ENCODE results near the gene MSANTD1.

MSANTD1 gene

GRCh38 chr4:3290889-3291321 is 41.9 kb downstream of the MSANTD1 start:
- no peak for TF ChIP-seq TOX (CRISPR knock-in tag; IDR thresholded peaks at IDR 0.05; ENCODE audit: borderline replicate concordance)
- ATAC-seq: no peak

DNA sequence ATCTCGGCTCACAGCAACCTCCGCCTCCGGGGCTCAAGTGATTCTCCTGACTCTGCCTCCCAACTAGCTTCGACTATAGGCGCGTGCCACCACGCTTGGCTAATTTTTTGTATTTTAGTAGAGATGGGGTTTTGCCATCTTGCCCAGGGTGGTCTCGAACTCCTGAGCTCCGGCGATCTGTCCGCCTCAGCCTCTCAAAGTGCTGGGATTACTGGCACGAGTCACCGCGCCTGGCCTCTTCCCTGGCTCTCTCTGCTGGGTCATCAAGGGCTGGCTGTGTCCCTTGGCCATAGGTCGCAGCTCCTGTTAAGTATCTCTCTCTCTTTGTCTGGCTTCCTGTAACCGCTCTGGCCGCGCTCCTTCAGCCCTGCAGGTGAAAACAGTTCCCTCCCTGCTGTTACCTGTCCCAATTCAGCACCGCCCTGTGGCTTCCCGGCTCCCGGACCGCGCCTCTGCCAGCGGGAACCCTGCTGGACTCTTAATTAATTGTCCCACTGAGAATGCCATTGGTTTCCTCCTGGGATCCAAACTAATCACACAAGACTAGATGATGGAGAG is 42.5 kb downstream of the MSANTD1 start:
- TF ChIP-seq GLIS3 (CRISPR knock-in tag; IDR thresholded peaks at IDR 0.05): no peak
- TF ChIP-seq ZC3H10 (CRISPR knock-in tag; IDR thresholded peaks at IDR 0.05): no peak
- TF ChIP-seq ZNF565 (CRISPR knock-in tag; conservative IDR thresholded peaks at IDR 0.05; ENCODE audit: low read depth): no peak
- TF ChIP-seq, protein P1, sequence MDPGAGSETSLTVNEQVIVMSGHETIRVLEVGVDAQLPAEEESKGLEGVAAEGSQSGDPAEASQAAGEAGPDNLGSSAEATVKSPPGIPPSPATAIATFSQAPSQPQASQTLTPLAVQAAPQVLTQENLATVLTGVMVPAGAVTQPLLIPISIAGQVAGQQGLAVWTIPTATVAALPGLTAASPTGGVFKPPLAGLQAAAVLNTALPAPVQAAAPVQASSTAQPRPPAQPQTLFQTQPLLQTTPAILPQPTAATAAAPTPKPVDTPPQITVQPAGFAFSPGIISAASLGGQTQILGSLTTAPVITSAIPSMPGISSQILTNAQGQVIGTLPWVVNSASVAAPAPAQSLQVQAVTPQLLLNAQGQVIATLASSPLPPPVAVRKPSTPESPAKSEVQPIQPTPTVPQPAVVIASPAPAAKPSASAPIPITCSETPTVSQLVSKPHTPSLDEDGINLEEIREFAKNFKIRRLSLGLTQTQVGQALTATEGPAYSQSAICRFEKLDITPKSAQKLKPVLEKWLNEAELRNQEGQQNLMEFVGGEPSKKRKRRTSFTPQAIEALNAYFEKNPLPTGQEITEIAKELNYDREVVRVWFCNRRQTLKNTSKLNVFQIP (CRISPR knock-in tag; IDR thresholded peaks at IDR 0.05; ENCODE audit: borderline replicate concordance, low read depth): no peak
- no peak for TF ChIP-seq ESRRG (CRISPR knock-in tag; IDR thresholded peaks at IDR 0.05)
- no peak for TF ChIP-seq ZFP3 (CRISPR knock-in tag; IDR thresholded peaks at IDR 0.05)
- TF ChIP-seq RARB (CRISPR knock-in tag; IDR thresholded peaks at IDR 0.05): no peak
- TF ChIP-seq ZNF8 (CRISPR knock-in tag; IDR thresholded peaks at IDR 0.05): no peak
- no peak for TF ChIP-seq ZNF70 (CRISPR knock-in tag; IDR thresholded peaks at IDR 0.05)
- TF ChIP-seq CSDC2 (CRISPR knock-in tag; IDR thresholded peaks at IDR 0.05): no peak
- no peak for TF ChIP-seq TSHZ2 (CRISPR knock-in tag; IDR thresholded peaks at IDR 0.05)
- TF ChIP-seq BACH2 (CRISPR knock-in tag; IDR thresholded peaks at IDR 0.05; ENCODE audit: borderline replicate concordance): no peak
- TF ChIP-seq, protein P2, sequence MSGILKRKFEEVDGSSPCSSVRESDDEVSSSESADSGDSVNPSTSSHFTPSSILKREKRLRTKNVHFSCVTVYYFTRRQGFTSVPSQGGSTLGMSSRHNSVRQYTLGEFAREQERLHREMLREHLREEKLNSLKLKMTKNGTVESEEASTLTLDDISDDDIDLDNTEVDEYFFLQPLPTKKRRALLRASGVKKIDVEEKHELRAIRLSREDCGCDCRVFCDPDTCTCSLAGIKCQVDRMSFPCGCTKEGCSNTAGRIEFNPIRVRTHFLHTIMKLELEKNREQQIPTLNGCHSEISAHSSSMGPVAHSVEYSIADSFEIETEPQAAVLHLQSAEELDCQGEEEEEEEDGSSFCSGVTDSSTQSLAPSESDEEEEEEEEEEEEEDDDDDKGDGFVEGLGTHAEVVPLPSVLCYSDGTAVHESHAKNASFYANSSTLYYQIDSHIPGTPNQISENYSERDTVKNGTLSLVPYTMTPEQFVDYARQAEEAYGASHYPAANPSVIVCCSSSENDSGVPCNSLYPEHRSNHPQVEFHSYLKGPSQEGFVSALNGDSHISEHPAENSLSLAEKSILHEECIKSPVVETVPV (CRISPR knock-in tag; IDR thresholded peaks at IDR 0.05): no peak
- no peak for TF ChIP-seq PATZ1 (CRISPR knock-in tag; IDR thresholded peaks at IDR 0.05; ENCODE audit: borderline replicate concordance)
- no peak for TF ChIP-seq ISL1 (CRISPR knock-in tag; IDR thresholded peaks at IDR 0.05)
- no peak for TF ChIP-seq ZFP30 (CRISPR knock-in tag; IDR thresholded peaks at IDR 0.05)
- no peak for TF ChIP-seq OSR1 (CRISPR knock-in tag; IDR thresholded peaks at IDR 0.05)
- TF ChIP-seq ARNTL (CRISPR knock-in tag; IDR thresholded peaks at IDR 0.05; ENCODE audit: borderline replicate concordance, low read depth): no peak
- no peak for TF ChIP-seq SNAI2 (CRISPR knock-in tag; IDR thresholded peaks at IDR 0.05)
- ATAC-seq: no peak; the same call in 1 of the 3 replicates

DNA sequence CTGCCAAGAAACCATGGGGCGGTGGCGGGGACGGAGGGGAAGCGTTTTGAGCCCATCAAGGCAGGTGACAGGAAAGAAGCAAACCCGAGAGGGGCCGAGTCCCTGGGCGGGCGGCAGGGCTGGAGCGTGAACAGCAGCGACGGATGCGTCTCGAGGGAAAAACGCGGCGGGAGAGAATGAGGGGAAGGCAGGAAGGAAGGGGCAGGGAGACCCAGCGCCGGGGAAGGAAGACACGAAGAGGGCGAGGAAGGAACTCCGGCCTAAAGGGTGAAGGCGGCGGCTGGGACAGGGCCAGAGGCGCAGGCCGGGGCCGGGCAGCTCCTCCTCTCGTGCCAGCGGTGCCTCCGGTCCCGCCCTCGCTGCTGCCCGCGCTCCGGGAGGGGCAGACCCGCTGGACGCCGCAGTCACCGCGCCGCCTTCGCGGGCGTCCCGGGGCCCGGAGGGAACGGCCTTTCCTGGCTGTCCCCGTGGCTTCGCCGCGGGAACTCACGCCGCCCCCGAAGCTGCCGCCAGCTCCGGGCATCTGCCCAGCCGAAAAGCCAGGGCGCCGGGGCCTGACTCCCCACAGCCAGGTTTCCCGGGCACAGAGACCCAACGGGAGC is 43.1 kb downstream of the MSANTD1 start:
- ATAC-seq: peak; percentile 84
- no peak for TF ChIP-seq SNAI2 (CRISPR knock-in tag; IDR thresholded peaks at IDR 0.05)
- TF ChIP-seq, protein P3, sequence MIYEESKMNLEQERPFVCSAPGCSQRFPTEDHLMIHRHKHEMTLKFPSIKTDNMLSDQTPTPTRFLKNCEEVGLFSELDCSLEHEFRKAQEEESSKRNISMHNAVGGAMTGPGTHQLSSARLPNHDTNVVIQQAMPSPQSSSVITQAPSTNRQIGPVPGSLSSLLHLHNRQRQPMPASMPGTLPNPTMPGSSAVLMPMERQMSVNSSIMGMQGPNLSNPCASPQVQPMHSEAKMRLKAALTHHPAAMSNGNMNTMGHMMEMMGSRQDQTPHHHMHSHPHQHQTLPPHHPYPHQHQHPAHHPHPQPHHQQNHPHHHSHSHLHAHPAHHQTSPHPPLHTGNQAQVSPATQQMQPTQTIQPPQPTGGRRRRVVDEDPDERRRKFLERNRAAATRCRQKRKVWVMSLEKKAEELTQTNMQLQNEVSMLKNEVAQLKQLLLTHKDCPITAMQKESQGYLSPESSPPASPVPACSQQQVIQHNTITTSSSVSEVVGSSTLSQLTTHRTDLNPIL (CRISPR knock-in tag; IDR thresholded peaks at IDR 0.05; ENCODE audit: low read depth): no peak
- TF ChIP-seq, protein P2 (CRISPR knock-in tag; IDR thresholded peaks at IDR 0.05): no peak
- TF ChIP-seq PATZ1 (CRISPR knock-in tag; IDR thresholded peaks at IDR 0.05; ENCODE audit: borderline replicate concordance): no peak
- TF ChIP-seq ISL1 (CRISPR knock-in tag; IDR thresholded peaks at IDR 0.05): no peak
- TF ChIP-seq TSHZ2 (CRISPR knock-in tag; IDR thresholded peaks at IDR 0.05): no peak
- no peak for TF ChIP-seq GLIS3 (CRISPR knock-in tag; IDR thresholded peaks at IDR 0.05)

Data from SK-N-SH treated with all-trans-retinoic acid at 6 μM for 48 hours (cell line).